Panc1 (cell line): ENCODE measurements around the gene PCBD1.

Experiments used
- REST ChIP-seq, 2 experiments: IDR thresholded peaks; 2 replicates each; pipeline ENCODE4 v1.6.1; 2011 to 2012; ENCODE audit warnings: low read depth in 2 of 2, control low read depth in 1 of 2, low read length in 1 of 2, mild to moderate bottlenecking in 1 of 2, moderate library complexity in 1 of 2; ENCODE audit not compliant: insufficient read depth in 1 of 2
- TF ChIP-seq, protein P1 (sequence below): fragments of 450-650 bp; IDR thresholded peaks from 2 replicates; pipeline ENCODE4 v1.5.1; 2017; ENCODE audit warnings: mild to moderate bottlenecking

DNA sequence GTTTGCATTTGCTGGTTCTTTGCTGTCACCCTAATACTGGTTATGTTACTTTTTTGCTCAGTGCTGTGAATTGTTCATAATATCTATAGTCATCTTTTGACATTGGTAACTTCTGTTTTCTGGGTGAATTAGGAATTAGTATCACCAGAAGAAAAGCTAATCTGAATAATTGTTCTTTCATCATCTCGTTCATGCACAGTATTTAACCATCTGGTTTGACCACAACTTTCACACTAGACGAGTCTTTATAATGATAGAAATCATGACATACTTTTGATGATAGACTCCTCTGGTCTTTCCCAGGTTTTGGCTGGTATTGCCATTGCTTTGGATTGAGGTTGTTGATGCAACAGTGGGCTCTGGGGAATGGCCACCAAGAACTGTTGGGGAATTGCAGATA is 47.5 kb downstream of the PCBD1 start:
- TF ChIP-seq, protein P1, sequence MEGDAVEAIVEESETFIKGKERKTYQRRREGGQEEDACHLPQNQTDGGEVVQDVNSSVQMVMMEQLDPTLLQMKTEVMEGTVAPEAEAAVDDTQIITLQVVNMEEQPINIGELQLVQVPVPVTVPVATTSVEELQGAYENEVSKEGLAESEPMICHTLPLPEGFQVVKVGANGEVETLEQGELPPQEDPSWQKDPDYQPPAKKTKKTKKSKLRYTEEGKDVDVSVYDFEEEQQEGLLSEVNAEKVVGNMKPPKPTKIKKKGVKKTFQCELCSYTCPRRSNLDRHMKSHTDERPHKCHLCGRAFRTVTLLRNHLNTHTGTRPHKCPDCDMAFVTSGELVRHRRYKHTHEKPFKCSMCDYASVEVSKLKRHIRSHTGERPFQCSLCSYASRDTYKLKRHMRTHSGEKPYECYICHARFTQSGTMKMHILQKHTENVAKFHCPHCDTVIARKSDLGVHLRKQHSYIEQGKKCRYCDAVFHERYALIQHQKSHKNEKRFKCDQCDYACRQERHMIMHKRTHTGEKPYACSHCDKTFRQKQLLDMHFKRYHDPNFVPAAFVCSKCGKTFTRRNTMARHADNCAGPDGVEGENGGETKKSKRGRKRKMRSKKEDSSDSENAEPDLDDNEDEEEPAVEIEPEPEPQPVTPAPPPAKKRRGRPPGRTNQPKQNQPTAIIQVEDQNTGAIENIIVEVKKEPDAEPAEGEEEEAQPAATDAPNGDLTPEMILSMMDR: no peak
- no peak for TF ChIP-seq REST (IDR thresholded peaks at IDR 0.05; ENCODE audit: insufficient read depth in 1 of 2, low read depth in 2 of 2, low read length in 1 of 2)
